ENCODE data around the gene MAP4K3. TPM values are rescaled to one million over a fixed set of nuclear protein-coding genes. Genes with fewer than 3 reads are reported as not detected.

MAP4K3 gene
- total and polyA plus RNA-seq, 2 of the 8 experiments (the other 6 are each of a cell fraction or from before 2014, with no cell fraction given): 11.4 to 63.0 TPM

GRCh38 chr2:39266916-39267434, 170.1 kb downstream of the MAP4K3 start:
- H2AK5ac ChIP-seq (ENCODE audit: low read depth, low read length): no peak overlapping the region
- no peak overlapping the region for H4K8ac ChIP-seq (ENCODE audit: extremely low read depth, insufficient read depth, low read length)
- no peak overlapping the region for H2AFZ ChIP-seq (ENCODE audit: low read length)

More at GRCh38 chr2:39266916-39267434, 170.1 kb downstream of the MAP4K3 start:
- no peak for DNase-seq (ENCODE audit: low read depth in 1 of 2, low spot score in 2 of 2)
- Histone ChIP-seq H3K56ac (replicated peaks; ENCODE audit: insufficient read length, low read depth, low read length) (no peak overlapping the region), H3K4me1 (replicated peaks in 1 of 4; ENCODE audit: control insufficient read depth in 3 of 4, insufficient read depth in 4 of 4, low read length in 3 of 4) (no peaks in the 10 kb centered on the region), H3K79me2 (ENCODE audit: control insufficient read depth in 1 of 2, insufficient read depth in 2 of 2, low read length in 2 of 2) (no peaks in the 10 kb centered on the region), H3K27me3 (replicated peaks in 1 of 4; ENCODE audit: control insufficient read depth in 3 of 4, extremely low read depth in 1 of 4, insufficient read depth in 3 of 4, low read length in 3 of 4) (no peaks in the 10 kb centered on the region), H3K79me1 (ENCODE audit: low read depth, low read length) (no peaks in the 10 kb centered on the region), H4K91ac (replicated peaks; ENCODE audit: insufficient read length, low read length) (no peak overlapping the region), H4K20me1 (replicated peaks in 1 of 2; ENCODE audit: control insufficient read depth in 1 of 2, insufficient read depth in 2 of 2, low read length in 2 of 2) (no peaks in the 10 kb centered on the region), H2BK15ac (ENCODE audit: low read length) (no peak overlapping the region), H3K18ac (ENCODE audit: extremely low read depth, low read length) (no peak overlapping the region), H3K4ac (replicated peaks; ENCODE audit: insufficient read length, low read depth, low read length) (no peak overlapping the region), H2BK120ac (replicated peaks; ENCODE audit: low read depth, low read length) (no peak overlapping the region), H3K36me3 (ENCODE audit: control insufficient read depth in 2 of 4, insufficient read depth in 4 of 4, low read length in 3 of 4) (peaks cover 0 to 14% (median 2%) of the 10 kb centered on the region in 4 experiments; a peak in 2 of 8 replicates), H3K23ac (ENCODE audit: insufficient read length) (no peak overlapping the region), H3K14ac (ENCODE audit: insufficient read length) (no peak overlapping the region), H3K9me3 (ENCODE audit: insufficient read depth in 2 of 2, low read depth in 1 of 2, low read length in 1 of 2) (no peaks in the 10 kb centered on the region), H3K23me2 (ENCODE audit: low read depth, low read length) (no peaks in the 10 kb centered on the region), H3K9ac (replicated peaks in 1 of 4; ENCODE audit: extremely low read depth in 1 of 4, low read depth in 3 of 4, low read length in 3 of 4) (no peak overlapping the region), H2BK5ac (ENCODE audit: low read depth, low read length) (no peak overlapping the region), H3K4me2 (ENCODE audit: insufficient read depth in 1 of 2, low read depth in 2 of 2, low read length in 2 of 2) (no peak overlapping the region), H2BK20ac (ENCODE audit: low read length) (no peak overlapping the region), H2BK12ac (ENCODE audit: low read depth, low read length) (no peak overlapping the region), H4K5ac (ENCODE audit: insufficient read length, low read depth, low read length) (no peak overlapping the region), H3K27ac (ENCODE audit: low read depth, low read length) (no peak overlapping the region), H3K4me3 (ENCODE audit: extremely low read depth in 1 of 4, insufficient read depth in 2 of 4, low read depth in 3 of 4, low read length in 4 of 4) (no peak overlapping the region)
- POLR2A ChIA-PET (ENCODE audit: partially characterized antibody): no interaction called here
- no peak for TF ChIP-seq CBX5 (IDR thresholded peaks at IDR 0.05; ENCODE audit: low read depth, low read length)
- no peak for TF ChIP-seq E2F6 (IDR thresholded peaks at IDR 0.05)
- no peak for TF ChIP-seq TAF7 (optimal IDR thresholded peaks at IDR 0.05; ENCODE audit: borderline replicate concordance, low read depth, low read length)
- no peak for TF ChIP-seq FOSL1 (IDR thresholded peaks at IDR 0.05; ENCODE audit: insufficient read depth, low read depth, low read length)
- no peak for TF ChIP-seq CBX8 (IDR thresholded peaks at IDR 0.05; ENCODE audit: borderline replicate concordance, low read depth, low read length)
- TF ChIP-seq SAP30 (IDR thresholded peaks at IDR 0.05; ENCODE audit: insufficient read depth, insufficient replicate concordance, low read length): no peak
- no peak for TF ChIP-seq SP1 (IDR thresholded peaks at IDR 0.05; ENCODE audit: low read depth, low read length)
- TF ChIP-seq CHD1 (IDR thresholded peaks at IDR 0.05; ENCODE audit: low read depth, low read length): no peak
- no peak for TF ChIP-seq JUND (IDR thresholded peaks at IDR 0.05; ENCODE audit: low read length)
- TF ChIP-seq NRF1 (IDR thresholded peaks at IDR 0.05; ENCODE audit: low read depth, low read length): no peak
- WGBS, 2 experiments (ENCODE audit: extremely low coverage in 1 of 2, insufficient coverage in 1 of 2, insufficient read length in 1 of 2, insufficient replicate concordance in 2 of 2, low coverage in 1 of 2, low lambda C conversion rate in 2 of 2, missing lambda C conversion rate in 1 of 2): 100% methylated on average over 3 of the region's 3 CpGs; no CpG with 5 or more reads in 1 of the 2 experiments
- no peak for FAIRE-seq
- CTCF ChIA-PET (ENCODE audit: partially characterized antibody): interaction anchor here (0.9 kb wide), 1 partner anchor 208 kb away, joined by 4 read pairs; no protein-coding TSS in a partner anchor
